HepG2 (cell line): ENCODE results near the gene ARHGEF10L. TPM values are rescaled to one million over a fixed set of nuclear protein-coding genes. Genes with fewer than 3 reads are reported as not detected.

Experiments used
- KAT2B ChIP-seq: fragments of 150-350 bp; IDR thresholded peaks from 2 replicates; pipeline ENCODE4 v1.6.1; 2014; ENCODE audit warnings: low read depth, low read length, borderline replicate concordance
- KDM5B ChIP-seq: sonication (generic); formaldehyde crosslinking; IDR thresholded peaks from 2 replicates; pipeline ENCODE4 v1.4.0; 2020; ENCODE audit warnings: missing genetic modification reagents, mild to moderate bottlenecking, borderline replicate concordance
- SMC3 ChIP-seq: IDR thresholded peaks from 2 replicates; pipeline ENCODE4 v1.6.1; 2011; ENCODE audit warnings: low read length, improper control_type of control experiment
- TCF7 ChIP-seq: sonication (generic); IDR thresholded peaks from 2 replicates; pipeline ENCODE4 v1.6.1; 2016; ENCODE audit warnings: antibody characterized with exemption, low read depth
- ZFX ChIP-seq: sonication (generic); formaldehyde crosslinking; IDR thresholded peaks from 2 replicates; pipeline ENCODE4 v1.4.0; 2020; ENCODE audit warnings: mild to moderate bottlenecking, low read depth, missing genetic modification reagents, moderate library complexity
- ZNF644 ChIP-seq: IDR thresholded peaks from 2 replicates; pipeline ENCODE4 v1.6.1; 2016; ENCODE audit warnings: low read depth
- polyA plus RNA-seq, 8 experiments: library from polyadenylated mRNA; depleted of rRNA in 3 of 8; stranded (reverse) in 7 of 8; unstranded in 1 of 8; fragments of >200 nt; fragmentation: Illumina TruSeq in 4 of 8; extraction: Trizol in 4 of 8; gene quantifications; 2 replicates each; pipeline versions ENCODE4 v1.2.1 to v1.2.3, GENCODE V29; 2011 to 2016; ENCODE audit warnings: low read depth in 4 of 8, missing spikeins in 1 of 8, mixed read lengths in 1 of 8; ENCODE audit not compliant: insufficient read depth in 1 of 8
- total RNA-seq, 5 experiments: library from RNA; depleted of rRNA; stranded (reverse); fragments of >200 nt; fragmentation: Illumina TruSeq; extraction: Trizol; gene quantifications; 2 replicates each; pipeline ENCODE4 v1.2.3, GENCODE V29; 2016; ENCODE audit warnings: low read depth in 1 of 5
- TF ChIP-seq, protein P1 (sequence below): sonication (generic); formaldehyde crosslinking; conservative IDR thresholded peaks from 2 replicates; pipeline ENCODE4 v1.4.0; 2020; ENCODE audit warnings: mild to moderate bottlenecking, missing genetic modification reagents, moderate library complexity
- TF ChIP-seq, protein P2 (sequence below): sonication (generic); formaldehyde crosslinking; IDR thresholded peaks from 2 replicates; pipeline ENCODE4 v1.5.0; 2020; ENCODE audit warnings: mild to moderate bottlenecking, missing genetic modification reagents, borderline replicate concordance
- TF ChIP-seq, protein P3 (sequence below): sonication (generic); formaldehyde crosslinking; IDR thresholded peaks from 2 replicates; pipeline ENCODE4 v1.4.0; 2020; ENCODE audit warnings: missing genetic modification reagents
- TF ChIP-seq, protein P4 (sequence below): sonication (generic); formaldehyde crosslinking; IDR thresholded peaks from 2 replicates; pipeline ENCODE4 v1.5.0; 2020; ENCODE audit warnings: mild to moderate bottlenecking, missing genetic modification reagents
- TF ChIP-seq, protein P5 (sequence below): sonication (generic); formaldehyde crosslinking; IDR thresholded peaks from 2 replicates; pipeline ENCODE4 v1.4.0; 2020; ENCODE audit warnings: missing genetic modification reagents, mild to moderate bottlenecking, borderline replicate concordance

Gene ARHGEF10L
- total and polyA plus RNA-seq, 2 of the 13 experiments (the other 11 are each of a cell fraction or from before 2014, with no cell fraction given), result 46.5 to 78.3 TPM

DNA sequence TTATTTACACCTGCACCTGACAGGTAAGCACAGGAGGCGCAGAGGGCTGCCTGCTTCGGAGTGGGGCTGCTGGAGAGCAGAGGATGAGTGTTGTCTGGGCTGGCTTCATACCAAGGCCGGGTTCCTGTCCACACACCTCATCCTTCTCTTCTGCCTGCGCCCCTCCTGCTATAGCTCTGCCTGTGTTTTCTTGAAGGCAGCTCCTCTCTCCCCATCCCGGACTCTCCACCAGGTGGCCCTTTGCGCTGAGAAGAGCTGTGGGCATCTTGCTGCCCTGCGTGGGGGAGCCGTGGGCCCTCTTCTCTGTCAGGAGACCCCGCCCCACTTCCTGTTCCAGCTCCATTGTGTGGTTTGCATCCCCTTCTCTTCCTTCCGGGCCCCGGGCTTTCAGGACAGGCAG is 35.0 kb downstream of the ARHGEF10L start (continued):
- TF ChIP-seq, protein P1, sequence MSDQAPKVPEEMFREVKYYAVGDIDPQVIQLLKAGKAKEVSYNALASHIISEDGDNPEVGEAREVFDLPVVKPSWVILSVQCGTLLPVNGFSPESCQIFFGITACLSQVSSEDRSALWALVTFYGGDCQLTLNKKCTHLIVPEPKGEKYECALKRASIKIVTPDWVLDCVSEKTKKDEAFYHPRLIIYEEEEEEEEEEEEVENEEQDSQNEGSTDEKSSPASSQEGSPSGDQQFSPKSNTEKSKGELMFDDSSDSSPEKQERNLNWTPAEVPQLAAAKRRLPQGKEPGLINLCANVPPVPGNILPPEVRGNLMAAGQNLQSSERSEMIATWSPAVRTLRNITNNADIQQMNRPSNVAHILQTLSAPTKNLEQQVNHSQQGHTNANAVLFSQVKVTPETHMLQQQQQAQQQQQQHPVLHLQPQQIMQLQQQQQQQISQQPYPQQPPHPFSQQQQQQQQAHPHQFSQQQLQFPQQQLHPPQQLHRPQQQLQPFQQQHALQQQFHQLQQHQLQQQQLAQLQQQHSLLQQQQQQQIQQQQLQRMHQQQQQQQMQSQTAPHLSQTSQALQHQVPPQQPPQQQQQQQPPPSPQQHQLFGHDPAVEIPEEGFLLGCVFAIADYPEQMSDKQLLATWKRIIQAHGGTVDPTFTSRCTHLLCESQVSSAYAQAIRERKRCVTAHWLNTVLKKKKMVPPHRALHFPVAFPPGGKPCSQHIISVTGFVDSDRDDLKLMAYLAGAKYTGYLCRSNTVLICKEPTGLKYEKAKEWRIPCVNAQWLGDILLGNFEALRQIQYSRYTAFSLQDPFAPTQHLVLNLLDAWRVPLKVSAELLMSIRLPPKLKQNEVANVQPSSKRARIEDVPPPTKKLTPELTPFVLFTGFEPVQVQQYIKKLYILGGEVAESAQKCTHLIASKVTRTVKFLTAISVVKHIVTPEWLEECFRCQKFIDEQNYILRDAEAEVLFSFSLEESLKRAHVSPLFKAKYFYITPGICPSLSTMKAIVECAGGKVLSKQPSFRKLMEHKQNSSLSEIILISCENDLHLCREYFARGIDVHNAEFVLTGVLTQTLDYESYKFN (CRISPR knock-in tag), result 0 out of 2 replicates have a peak, but pooled peaks have one; percentile 16
- TF ChIP-seq KDM5B (CRISPR knock-in tag) (0 out of 2 replicates have a peak, but pooled peaks have one; percentile 20), TCF7 (no peak), KAT2B (no peak), ZFX (CRISPR knock-in tag) (no peak), ZNF644 (no peak), SMC3 (0 out of 2 replicates have a peak, but pooled peaks have one; percentile 3)
- TF ChIP-seq, protein P2, sequence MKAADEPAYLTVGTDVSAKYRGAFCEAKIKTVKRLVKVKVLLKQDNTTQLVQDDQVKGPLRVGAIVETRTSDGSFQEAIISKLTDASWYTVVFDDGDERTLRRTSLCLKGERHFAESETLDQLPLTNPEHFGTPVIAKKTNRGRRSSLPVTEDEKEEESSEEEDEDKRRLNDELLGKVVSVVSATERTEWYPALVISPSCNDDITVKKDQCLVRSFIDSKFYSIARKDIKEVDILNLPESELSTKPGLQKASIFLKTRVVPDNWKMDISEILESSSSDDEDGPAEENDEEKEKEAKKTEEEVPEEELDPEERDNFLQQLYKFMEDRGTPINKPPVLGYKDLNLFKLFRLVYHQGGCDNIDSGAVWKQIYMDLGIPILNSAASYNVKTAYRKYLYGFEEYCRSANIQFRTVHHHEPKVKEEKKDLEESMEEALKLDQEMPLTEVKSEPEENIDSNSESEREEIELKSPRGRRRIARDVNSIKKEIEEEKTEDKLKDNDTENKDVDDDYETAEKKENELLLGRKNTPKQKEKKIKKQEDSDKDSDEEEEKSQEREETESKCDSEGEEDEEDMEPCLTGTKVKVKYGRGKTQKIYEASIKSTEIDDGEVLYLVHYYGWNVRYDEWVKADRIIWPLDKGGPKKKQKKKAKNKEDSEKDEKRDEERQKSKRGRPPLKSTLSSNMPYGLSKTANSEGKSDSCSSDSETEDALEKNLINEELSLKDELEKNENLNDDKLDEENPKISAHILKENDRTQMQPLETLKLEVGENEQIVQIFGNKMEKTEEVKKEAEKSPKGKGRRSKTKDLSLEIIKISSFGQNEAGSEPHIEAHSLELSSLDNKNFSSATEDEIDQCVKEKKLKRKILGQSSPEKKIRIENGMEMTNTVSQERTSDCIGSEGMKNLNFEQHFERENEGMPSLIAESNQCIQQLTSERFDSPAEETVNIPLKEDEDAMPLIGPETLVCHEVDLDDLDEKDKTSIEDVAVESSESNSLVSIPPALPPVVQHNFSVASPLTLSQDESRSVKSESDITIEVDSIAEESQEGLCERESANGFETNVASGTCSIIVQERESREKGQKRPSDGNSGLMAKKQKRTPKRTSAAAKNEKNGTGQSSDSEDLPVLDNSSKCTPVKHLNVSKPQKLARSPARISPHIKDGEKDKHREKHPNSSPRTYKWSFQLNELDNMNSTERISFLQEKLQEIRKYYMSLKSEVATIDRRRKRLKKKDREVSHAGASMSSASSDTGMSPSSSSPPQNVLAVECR, result no peak
- TF ChIP-seq, protein P3, sequence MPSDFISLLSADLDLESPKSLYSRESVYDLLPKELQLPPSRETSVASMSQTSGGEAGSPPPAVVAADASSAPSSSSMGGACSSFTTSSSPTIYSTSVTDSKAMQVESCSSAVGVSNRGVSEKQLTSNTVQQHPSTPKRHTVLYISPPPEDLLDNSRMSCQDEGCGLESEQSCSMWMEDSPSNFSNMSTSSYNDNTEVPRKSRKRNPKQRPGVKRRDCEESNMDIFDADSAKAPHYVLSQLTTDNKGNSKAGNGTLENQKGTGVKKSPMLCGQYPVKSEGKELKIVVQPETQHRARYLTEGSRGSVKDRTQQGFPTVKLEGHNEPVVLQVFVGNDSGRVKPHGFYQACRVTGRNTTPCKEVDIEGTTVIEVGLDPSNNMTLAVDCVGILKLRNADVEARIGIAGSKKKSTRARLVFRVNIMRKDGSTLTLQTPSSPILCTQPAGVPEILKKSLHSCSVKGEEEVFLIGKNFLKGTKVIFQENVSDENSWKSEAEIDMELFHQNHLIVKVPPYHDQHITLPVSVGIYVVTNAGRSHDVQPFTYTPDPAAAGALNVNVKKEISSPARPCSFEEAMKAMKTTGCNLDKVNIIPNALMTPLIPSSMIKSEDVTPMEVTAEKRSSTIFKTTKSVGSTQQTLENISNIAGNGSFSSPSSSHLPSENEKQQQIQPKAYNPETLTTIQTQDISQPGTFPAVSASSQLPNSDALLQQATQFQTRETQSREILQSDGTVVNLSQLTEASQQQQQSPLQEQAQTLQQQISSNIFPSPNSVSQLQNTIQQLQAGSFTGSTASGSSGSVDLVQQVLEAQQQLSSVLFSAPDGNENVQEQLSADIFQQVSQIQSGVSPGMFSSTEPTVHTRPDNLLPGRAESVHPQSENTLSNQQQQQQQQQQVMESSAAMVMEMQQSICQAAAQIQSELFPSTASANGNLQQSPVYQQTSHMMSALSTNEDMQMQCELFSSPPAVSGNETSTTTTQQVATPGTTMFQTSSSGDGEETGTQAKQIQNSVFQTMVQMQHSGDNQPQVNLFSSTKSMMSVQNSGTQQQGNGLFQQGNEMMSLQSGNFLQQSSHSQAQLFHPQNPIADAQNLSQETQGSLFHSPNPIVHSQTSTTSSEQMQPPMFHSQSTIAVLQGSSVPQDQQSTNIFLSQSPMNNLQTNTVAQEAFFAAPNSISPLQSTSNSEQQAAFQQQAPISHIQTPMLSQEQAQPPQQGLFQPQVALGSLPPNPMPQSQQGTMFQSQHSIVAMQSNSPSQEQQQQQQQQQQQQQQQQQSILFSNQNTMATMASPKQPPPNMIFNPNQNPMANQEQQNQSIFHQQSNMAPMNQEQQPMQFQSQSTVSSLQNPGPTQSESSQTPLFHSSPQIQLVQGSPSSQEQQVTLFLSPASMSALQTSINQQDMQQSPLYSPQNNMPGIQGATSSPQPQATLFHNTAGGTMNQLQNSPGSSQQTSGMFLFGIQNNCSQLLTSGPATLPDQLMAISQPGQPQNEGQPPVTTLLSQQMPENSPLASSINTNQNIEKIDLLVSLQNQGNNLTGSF (CRISPR knock-in tag), result no peak
- TF ChIP-seq, protein P4, sequence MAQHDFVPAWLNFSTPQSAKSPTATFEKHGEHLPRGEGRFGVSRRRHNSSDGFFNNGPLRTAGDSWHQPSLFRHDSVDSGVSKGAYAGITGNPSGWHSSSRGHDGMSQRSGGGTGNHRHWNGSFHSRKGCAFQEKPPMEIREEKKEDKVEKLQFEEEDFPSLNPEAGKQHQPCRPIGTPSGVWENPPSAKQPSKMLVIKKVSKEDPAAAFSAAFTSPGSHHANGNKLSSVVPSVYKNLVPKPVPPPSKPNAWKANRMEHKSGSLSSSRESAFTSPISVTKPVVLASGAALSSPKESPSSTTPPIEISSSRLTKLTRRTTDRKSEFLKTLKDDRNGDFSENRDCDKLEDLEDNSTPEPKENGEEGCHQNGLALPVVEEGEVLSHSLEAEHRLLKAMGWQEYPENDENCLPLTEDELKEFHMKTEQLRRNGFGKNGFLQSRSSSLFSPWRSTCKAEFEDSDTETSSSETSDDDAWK (CRISPR knock-in tag), result no peak
- TF ChIP-seq, protein P5, sequence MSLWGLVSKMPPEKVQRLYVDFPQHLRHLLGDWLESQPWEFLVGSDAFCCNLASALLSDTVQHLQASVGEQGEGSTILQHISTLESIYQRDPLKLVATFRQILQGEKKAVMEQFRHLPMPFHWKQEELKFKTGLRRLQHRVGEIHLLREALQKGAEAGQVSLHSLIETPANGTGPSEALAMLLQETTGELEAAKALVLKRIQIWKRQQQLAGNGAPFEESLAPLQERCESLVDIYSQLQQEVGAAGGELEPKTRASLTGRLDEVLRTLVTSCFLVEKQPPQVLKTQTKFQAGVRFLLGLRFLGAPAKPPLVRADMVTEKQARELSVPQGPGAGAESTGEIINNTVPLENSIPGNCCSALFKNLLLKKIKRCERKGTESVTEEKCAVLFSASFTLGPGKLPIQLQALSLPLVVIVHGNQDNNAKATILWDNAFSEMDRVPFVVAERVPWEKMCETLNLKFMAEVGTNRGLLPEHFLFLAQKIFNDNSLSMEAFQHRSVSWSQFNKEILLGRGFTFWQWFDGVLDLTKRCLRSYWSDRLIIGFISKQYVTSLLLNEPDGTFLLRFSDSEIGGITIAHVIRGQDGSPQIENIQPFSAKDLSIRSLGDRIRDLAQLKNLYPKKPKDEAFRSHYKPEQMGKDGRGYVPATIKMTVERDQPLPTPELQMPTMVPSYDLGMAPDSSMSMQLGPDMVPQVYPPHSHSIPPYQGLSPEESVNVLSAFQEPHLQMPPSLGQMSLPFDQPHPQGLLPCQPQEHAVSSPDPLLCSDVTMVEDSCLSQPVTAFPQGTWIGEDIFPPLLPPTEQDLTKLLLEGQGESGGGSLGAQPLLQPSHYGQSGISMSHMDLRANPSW (CRISPR knock-in tag), result no peak
